ENCODE measurements around the gene DEGS2. TPM values are rescaled to one million over a fixed set of nuclear protein-coding genes. Genes with fewer than 3 reads are reported as not detected.
A peak's percentile ranks its signal among the peaks of the same experiment; 100 is the strongest.

Gene DEGS2
- total and polyA plus RNA-seq, 2 of the 13 experiments (the other 11 are each of a cell fraction or from before 2014, with no cell fraction given), result 0.09 TPM

- TF ChIP-seq POGZ (CRISPR knock-in tag; IDR thresholded peaks at IDR 0.05) (peak; percentile 99), ZNF510 (CRISPR knock-in tag; IDR thresholded peaks at IDR 0.05; ENCODE audit: low read depth) (no peak; the same call in 1 of the 2 replicates), FOXO1 (CRISPR knock-in tag; IDR thresholded peaks at IDR 0.05) (peak; percentile 79), ZBTB37 (CRISPR knock-in tag; IDR thresholded peaks at IDR 0.05) (no peak), SRY (CRISPR knock-in tag; IDR thresholded peaks at IDR 0.05) (0 out of 2 replicates have a peak, but pooled peaks have one; percentile 42), DDIT3 (CRISPR knock-in tag; IDR thresholded peaks at IDR 0.05) (no peak), MED1 (CRISPR knock-in tag; IDR thresholded peaks at IDR 0.05) (peak; percentile 81), TEAD3 (CRISPR knock-in tag; optimal IDR thresholded peaks at IDR 0.05; ENCODE audit: borderline replicate concordance) (peak; percentile 65), ZNF629 (CRISPR knock-in tag; conservative IDR thresholded peaks at IDR 0.05) (no peak), PRDM10 (CRISPR knock-in tag; IDR thresholded peaks at IDR 0.05; ENCODE audit: low read depth) (peak; percentile 63), CCAR2 (optimal IDR thresholded peaks at IDR 0.05; ENCODE audit: low read depth, low read length) (no peak), ZNF83 (CRISPR knock-in tag; IDR thresholded peaks at IDR 0.05; ENCODE audit: borderline replicate concordance) (no peak; the same call in 1 of the 2 replicates), SRF (IDR thresholded peaks at IDR 0.05; ENCODE audit: low read depth, low read length) (peak; percentile 39; the same call in 1 of the 2 replicates), ZNF367 (CRISPR knock-in tag; IDR thresholded peaks at IDR 0.05; ENCODE audit: borderline replicate concordance) (no peak), ZNF782 (CRISPR knock-in tag; IDR thresholded peaks at IDR 0.05; ENCODE audit: borderline replicate concordance) (no peak; the same call in 1 of the 2 replicates), BATF2 (CRISPR knock-in tag; IDR thresholded peaks at IDR 0.05) (no peak), RBAK (CRISPR knock-in tag; IDR thresholded peaks at IDR 0.05) (0 out of 2 replicates have a peak, but pooled peaks have one; percentile 12), ZNF207 (IDR thresholded peaks at IDR 0.05; ENCODE audit: borderline replicate concordance) (no peak), TFDP2 (CRISPR knock-in tag; IDR thresholded peaks at IDR 0.05) (peak; percentile 96), KLF15 (CRISPR knock-in tag; IDR thresholded peaks at IDR 0.05; ENCODE audit: borderline replicate concordance) (peak; percentile 53; the same call in 1 of the 2 replicates), ZNF33A (CRISPR knock-in tag; IDR thresholded peaks at IDR 0.05; ENCODE audit: borderline replicate concordance) (no peak), FOXK2 (IDR thresholded peaks at IDR 0.05) (no peak), KLF16 (CRISPR knock-in tag; IDR thresholded peaks at IDR 0.05) (peak in 1 of 2 experiments; percentile 94; a peak in 2 of 4 replicates)
Observed at GRCh38 chr14:100192672-100193416, 33.4 kb upstream of the DEGS2 start (continued).

All from HepG2 (cell line).